ENCODE data around the gene ARIH1.
A peak's percentile ranks its signal among the peaks of the same experiment; 100 is the strongest.
"Not testable (repeated sequence)": the region's sequence is repeated elsewhere in the genome, so short reads cannot be mapped to it uniquely, and the experiment has no call there.

Gene ARIH1

GRCh38 chr15:72604794-72605193 lies 130.7 kb downstream of the ARIH1 start:
- no peak for DNase-seq (ENCODE audit: low read depth in 2 of 2)

DNA sequence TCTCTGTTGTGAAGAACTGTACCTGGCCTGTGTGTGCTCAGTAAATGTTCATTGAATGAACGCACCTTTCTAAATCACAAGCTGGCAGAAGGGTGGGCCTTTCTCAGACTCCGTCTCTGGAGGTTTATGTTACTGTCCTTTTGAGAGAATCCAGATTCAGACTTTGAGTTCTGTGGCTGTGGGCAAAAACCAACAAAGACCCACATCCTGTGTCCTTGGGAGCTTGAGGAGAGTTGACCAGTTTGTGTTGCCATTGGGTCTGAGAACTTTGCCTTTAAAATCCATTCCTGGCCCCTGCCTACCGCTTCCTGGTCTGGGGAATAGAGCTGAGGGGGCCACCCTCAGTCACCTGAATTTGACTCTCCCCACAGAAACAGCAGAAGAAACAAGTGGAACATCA lies 134.0 kb downstream of the ARIH1 start:
- DNase-seq (ENCODE audit: low read depth in 2 of 2) = not testable (repeated sequence)

- no peak for DNase-seq (ENCODE audit: low read depth in 2 of 2)
These were observed 135.7 kb downstream of the ARIH1 start for GRCh38 chr15:72609862-72610261.

DNA sequence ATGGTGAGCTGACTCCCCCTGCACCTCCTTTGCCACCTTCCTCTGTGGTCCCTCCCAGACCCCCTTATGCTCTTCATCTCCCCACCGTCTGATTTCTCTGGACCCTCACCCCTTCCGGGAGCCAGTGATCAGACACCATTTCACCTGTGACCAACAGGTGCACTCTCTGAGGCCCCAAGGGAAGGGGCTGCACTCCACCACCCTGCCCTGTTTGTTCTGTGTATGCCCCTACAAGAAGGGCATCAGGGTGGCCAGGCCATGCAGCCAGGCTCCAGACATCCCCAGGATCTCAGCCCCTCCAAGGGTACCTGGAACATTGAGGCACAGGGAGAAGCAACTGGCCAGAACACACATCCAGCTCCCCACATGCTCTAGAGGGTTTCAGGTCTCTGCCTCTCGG lies 138.2 kb downstream of the ARIH1 start:
- DNase-seq (ENCODE audit: low read depth in 2 of 2) = not testable (repeated sequence)

GRCh38 chr15:72614810-72615532 lies 140.8 kb downstream of the ARIH1 start:
- DNase-seq (ENCODE audit: low read depth in 2 of 2) = no peak

DNA sequence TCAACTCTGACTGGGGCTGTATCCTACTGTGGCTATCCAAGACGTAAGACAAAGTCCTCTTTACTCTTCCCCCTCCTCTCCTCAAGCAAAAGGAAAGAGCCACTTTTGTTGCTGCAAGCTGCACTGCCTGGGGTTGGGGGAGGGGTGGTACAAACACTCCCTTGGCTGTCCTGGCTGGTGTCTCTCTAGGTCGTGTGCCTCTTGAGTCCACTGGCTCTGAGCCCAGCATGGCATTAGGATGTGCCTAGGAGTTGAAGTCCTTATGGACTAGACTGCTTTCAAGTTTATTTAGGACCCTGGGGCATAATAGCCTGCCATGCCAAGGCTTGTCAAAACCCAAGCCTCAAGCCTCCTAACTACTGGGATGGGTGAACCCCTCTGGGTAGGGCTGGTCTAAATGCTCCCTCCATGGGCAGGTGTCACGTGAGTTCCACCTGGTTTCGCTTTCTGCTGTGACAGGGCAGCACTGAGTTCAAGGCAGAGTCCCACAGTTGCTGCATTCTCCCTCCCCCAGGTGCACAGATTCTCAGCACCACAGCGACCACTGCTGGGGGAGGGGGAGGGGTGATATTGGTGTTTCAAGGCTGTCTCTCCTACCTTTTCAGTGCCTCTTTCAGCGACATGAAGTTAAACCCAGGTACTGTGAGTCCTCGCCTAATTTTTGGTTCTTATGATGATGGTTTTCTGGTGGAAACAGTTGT lies 141.6 kb downstream of the ARIH1 start:
- not testable (repeated sequence) for DNase-seq (ENCODE audit: low read depth in 2 of 2)

- DNase-seq (ENCODE audit: low read depth in 2 of 2) = no peak
These were observed 142.5 kb downstream of the ARIH1 start for GRCh38 chr15:72616491-72617210.

DNA sequence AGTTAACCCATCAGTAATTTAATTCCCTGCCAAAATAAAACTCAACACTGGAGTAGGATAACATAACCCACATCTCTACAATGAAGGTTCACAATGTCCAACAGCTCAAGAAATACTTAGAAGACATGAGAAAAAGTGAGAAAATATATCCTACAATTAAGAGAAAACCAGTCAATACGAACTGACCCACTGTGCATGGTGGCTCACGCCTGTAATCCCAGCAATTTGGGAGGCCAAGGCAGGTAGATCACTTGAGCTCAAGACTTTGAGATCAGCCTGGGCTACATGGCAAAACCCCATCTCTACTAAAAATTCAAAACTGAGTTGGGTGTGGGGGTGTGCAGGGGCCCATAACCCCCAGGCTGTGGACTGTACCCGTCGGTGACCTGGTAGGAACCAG lies 149.7 kb downstream of the ARIH1 start:
- DNase-seq (ENCODE audit: low read depth in 2 of 2) = not testable (repeated sequence)

- DNase-seq (ENCODE audit: low read depth in 2 of 2) = not testable (repeated sequence)
These were observed 152.0 kb downstream of the ARIH1 start for GRCh38 chr15:72626153-72626552.

GRCh38 chr15:72628249-72629067 lies 154.3 kb downstream of the ARIH1 start:
- DNase-seq (ENCODE audit: low read depth in 2 of 2) = not testable (repeated sequence)

DNA sequence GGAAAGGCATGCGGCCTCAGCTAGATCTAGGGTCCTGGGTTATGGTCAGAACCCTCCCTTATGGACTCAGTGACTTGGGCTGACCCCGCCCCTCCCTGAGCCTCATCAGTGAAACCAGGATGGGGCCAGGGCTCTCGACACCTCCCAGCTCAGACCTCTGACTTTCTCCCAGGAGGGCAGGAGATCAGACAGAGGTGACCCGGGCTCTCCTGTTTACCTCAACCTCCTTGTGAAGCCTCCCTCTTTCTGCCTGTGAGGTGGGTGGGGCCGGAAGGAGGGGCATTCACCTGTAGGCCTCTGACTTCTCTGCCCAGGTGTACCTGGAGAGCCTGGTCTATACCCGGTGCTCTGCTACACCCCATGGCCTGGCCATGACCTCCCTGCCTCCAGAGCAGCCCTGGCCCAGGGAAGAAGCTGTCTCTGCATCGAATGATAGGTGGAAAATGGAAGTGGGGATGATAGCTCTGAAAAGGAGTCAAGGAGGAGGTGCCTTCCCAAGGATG lies 155.0 kb downstream of the ARIH1 start:
- not testable (repeated sequence) for DNase-seq (ENCODE audit: low read depth in 2 of 2)

GRCh38 chr15:72636519-72637282 lies 162.6 kb downstream of the ARIH1 start:
- peak; percentile 10 to 24 for DNase-seq (ENCODE audit: low read depth in 2 of 2)

DNA sequence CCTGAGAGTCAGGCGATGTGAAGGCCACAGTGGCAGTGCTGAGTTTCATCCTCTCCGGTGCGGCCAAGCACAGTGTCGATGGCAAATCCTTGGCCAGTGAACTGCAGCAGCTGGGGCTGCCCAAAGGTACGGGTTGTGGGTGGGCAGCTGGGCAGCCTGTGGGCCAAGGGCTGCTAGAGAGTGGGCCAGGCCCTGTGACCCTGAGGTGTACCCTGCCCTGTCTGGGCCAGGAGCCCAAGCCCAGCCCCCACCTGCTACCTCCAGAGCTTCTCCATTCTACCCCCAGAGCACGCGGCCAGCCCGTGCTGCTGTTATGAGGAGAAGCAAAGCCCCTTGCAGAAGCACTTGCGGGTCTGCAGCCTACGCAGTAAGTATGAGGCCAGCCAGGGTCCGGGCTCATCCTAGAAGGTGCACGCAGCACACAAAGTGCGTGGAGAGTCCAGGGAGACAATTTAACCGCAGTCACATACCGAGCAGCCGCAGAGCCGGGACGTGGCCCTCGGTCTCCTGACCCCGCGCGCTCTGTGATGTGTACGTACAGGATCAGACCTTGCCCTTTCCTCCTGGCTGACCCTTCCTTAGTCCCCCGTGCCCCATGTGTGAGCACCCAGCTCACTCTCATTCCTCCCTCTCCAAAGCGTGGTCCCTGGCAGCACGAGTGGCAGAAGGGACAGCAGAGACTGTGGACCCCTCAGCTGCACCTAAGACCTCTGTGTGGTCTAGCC lies 165.8 kb downstream of the ARIH1 start:
- DNase-seq (ENCODE audit: low read depth in 2 of 2) = not testable (repeated sequence)

DNA sequence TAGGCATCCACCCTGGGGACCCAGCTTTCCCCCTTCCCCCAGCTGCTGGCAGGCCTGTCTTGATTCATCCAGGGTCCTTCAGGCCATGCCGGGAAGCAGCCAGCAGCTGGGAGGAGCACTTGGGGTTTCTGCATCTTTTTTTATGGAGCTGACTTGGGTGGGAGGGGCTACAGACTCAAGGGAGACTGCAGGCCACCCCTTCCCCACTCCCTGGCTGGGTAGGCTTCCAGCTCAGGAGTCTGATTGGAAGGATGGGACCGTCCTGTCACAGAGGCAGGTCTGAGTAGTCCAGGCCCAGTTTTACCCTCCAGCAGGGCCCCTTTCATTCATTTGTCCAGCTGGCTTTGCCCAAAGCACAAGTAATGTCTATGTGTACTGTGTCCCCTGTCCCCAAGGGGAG lies 168.1 kb downstream of the ARIH1 start:
- not testable (repeated sequence) for DNase-seq (ENCODE audit: low read depth in 2 of 2)

DNA sequence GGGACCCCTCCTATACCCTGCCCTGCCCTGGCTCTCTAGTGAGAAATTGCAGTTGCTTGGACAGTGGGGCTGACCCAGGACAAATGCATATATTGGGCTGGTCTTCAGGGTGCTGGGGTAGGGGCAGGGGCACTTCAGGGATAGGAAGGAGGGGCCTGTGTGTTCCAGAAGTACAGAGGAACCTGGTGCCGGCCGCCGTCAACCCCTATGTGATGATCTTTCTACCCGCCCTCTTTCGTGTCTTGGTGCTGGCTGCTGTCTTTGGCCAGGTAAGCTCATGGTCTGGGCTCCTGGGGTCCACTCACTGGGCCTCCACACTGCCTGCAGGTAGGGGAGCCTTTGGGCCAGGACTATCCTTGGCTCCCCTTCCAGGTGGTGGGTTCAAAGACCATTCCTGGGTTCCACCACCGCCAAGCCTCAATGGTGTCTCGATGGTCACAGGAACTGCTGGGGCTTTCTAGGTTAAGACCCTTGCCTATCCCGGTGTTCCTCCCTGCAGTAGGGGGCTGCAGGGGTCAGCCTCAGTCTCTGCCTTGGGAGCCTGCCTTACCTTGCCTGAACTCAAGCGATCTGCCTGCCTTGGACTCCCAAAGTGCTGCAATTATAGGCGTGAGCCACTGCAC lies 174.6 kb downstream of the ARIH1 start:
- not testable (repeated sequence) for DNase-seq (ENCODE audit: low read depth in 2 of 2)

Data from stimulated activated CD8-positive, alpha-beta memory T cell treated with anti-CD3 and anti-CD28 coated beads, Interleukin-2, amount 100 ng/mL, for 1 hour (primary cell).